GM12878 (cell line): ENCODE data around the gene HNRNPU. TPM values are rescaled to one million over a fixed set of nuclear protein-coding genes. Genes with fewer than 3 reads are reported as not detected.

Experiments
- ETV6 ChIP-seq, 2 experiments: fragments of 450-650 bp in 1 of 2; IDR thresholded peaks in 1 of 2; conservative IDR thresholded peaks in 1 of 2; 2 replicates each; pipeline ENCODE4 v1.6.1; 2014; ENCODE audit warnings: antibody characterized with exemption in 1 of 2, borderline replicate concordance in 1 of 2, low read depth in 1 of 2, mild to moderate bottlenecking in 1 of 2, moderate library complexity in 1 of 2
- EZH2 ChIP-seq: IDR thresholded peaks from 2 replicates; pipeline ENCODE4 v1.6.1; 2012; ENCODE audit warnings: low read depth, mild to moderate bottlenecking, control low read depth, inconsistent platforms, low read length, borderline replicate concordance; ENCODE audit not compliant: control insufficient read depth
- HSF1 ChIP-seq: fragments of 150-350 bp; IDR thresholded peaks from 2 replicates; pipeline ENCODE4 v1.6.1; 2014; ENCODE audit warnings: mild to moderate bottlenecking, low read depth, low read length
- JUND ChIP-seq: IDR thresholded peaks from 2 replicates; pipeline ENCODE4 v1.6.1; 2012; ENCODE audit warnings: low read depth, mild to moderate bottlenecking, low read length, improper control_type of control experiment, moderate library complexity
- KDM1A ChIP-seq: fragments of 200-600 bp; sonication (generic); IDR thresholded peaks from 2 replicates; pipeline ENCODE4 v1.6.1; 2016; ENCODE audit warnings: borderline replicate concordance
- PBX3 ChIP-seq: IDR thresholded peaks from 2 replicates; pipeline ENCODE4 v1.6.1; 2011; ENCODE audit warnings: mild to moderate bottlenecking, low read depth, low read length, moderate library complexity; ENCODE audit not compliant: insufficient replicate concordance
- TBL1XR1 ChIP-seq: IDR thresholded peaks from 2 replicates; pipeline ENCODE4 v1.6.1; 2012; ENCODE audit warnings: low read depth, low read length, improper control_type of control experiment
- polyA plus RNA-seq, 11 experiments: library from polyadenylated mRNA; depleted of rRNA in 4 of 11; unstranded in 6 of 11; stranded (reverse) in 5 of 11; fragments of >200 nt; fragmentation: Nextera tagmentation in 4 of 11; fragmentation: Illumina TruSeq in 1 of 11; extraction: Ambion mirVana in 4 of 11; extraction: Trizol in 1 of 11; gene quantifications; 1 replicate in 1 of 11; 2 replicates in 10 of 11; pipeline versions ENCODE4 v1.2.1 to v1.2.3, GENCODE V29; 2011 to 2016; ENCODE audit warnings: inconsistent platforms in 2 of 11, missing spikeins in 2 of 11, low read depth in 1 of 11
- total RNA-seq, 4 experiments: library from RNA; depleted of rRNA in 3 of 4; stranded (reverse); fragments of >200 nt in 3 of 4; fragmentation: Illumina TruSeq in 1 of 4; extraction: Trizol in 1 of 4; gene quantifications; 2 replicates each; pipeline versions ENCODE4 v1.2.1 to v1.2.3, GENCODE V29; 2013 to 2021

The HNRNPU gene
- total and polyA plus RNA-seq, 10 of the 15 experiments (the other 5 are each of a cell fraction or from before 2014, with no cell fraction given) = 163 to 569 (median 420) TPM

GRCh38 chr1:244835276-244836134 is 28.8 kb downstream of the HNRNPU start, which contains the start of gene COX20 (continued):
- TF ChIP-seq PBX3 = no peak
- 0 out of 2 replicates have a peak, but pooled peaks have one; percentile 32 for TF ChIP-seq JUND
- TF ChIP-seq EZH2 = no peak
- peak; percentile 63; the same call in 1 of the 2 replicates for TF ChIP-seq TBL1XR1
- TF ChIP-seq ETV6 (conservative IDR thresholded peaks at IDR 0.05 in 1 of 2, IDR thresholded peaks at IDR 0.05 in 1 of 2; ENCODE audit: borderline replicate concordance in 1 of 2, low read depth in 1 of 2) = no peak
- TF ChIP-seq KDM1A = no peak
- TF ChIP-seq HSF1 = no peak
- TF ChIP-seq, all 136 proteins: peak for 44
